Measurements from ENCODE around the gene TMOD2.

DNA sequence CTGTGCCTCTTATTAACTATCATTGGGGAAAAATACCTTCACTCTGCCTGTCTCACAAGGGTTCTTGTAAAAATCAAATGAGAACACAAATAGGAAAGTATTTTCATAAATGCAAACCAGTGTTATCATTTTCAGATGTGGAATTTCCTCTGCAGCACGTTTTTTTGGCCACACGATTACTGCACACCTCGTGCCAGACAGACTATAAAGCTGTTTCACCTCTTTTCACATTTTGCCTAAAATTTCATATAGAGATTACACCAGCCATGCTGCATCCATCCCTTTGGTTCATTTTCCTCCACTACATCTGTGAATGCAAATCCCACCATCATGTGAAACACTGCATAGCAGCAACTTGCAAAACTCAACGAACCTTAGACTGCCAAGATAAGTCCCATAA, 1.2 kb upstream of the TMOD2 start:
- TF ChIP-seq, protein P1, sequence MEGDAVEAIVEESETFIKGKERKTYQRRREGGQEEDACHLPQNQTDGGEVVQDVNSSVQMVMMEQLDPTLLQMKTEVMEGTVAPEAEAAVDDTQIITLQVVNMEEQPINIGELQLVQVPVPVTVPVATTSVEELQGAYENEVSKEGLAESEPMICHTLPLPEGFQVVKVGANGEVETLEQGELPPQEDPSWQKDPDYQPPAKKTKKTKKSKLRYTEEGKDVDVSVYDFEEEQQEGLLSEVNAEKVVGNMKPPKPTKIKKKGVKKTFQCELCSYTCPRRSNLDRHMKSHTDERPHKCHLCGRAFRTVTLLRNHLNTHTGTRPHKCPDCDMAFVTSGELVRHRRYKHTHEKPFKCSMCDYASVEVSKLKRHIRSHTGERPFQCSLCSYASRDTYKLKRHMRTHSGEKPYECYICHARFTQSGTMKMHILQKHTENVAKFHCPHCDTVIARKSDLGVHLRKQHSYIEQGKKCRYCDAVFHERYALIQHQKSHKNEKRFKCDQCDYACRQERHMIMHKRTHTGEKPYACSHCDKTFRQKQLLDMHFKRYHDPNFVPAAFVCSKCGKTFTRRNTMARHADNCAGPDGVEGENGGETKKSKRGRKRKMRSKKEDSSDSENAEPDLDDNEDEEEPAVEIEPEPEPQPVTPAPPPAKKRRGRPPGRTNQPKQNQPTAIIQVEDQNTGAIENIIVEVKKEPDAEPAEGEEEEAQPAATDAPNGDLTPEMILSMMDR (IDR thresholded peaks at IDR 0.05 in 2 of 3, conservative IDR thresholded peaks at IDR 0.05 in 1 of 3; ENCODE audit: borderline replicate concordance in 1 of 3, insufficient read depth in 1 of 3, low read depth in 2 of 3, low read length in 2 of 3): no peak
- TF ChIP-seq EZH2 (IDR thresholded peaks at IDR 0.05) (no peak), YY1 (IDR thresholded peaks at IDR 0.05; ENCODE audit: extremely low read depth, insufficient replicate concordance, low read depth, low read length) (no peak), POLR2AphosphoS5 (IDR thresholded peaks at IDR 0.05; ENCODE audit: low read depth, low read length) (no peak), EZH2phosphoT487 (IDR thresholded peaks at IDR 0.05; ENCODE audit: borderline replicate concordance) (no peak), FOSL1 (IDR thresholded peaks at IDR 0.05; ENCODE audit: low read depth) (no peak), ZNF274 (IDR thresholded peaks at IDR 0.05; ENCODE audit: low read depth, low read length) (no peak), SRF (IDR thresholded peaks at IDR 0.05; ENCODE audit: low read depth) (no peak), RAD21 (IDR thresholded peaks at IDR 0.05; ENCODE audit: low read depth) (no peak), POLR2A (IDR thresholded peaks at IDR 0.05; ENCODE audit: borderline replicate concordance, extremely low read depth, insufficient read depth, insufficient read length) (no peak), ZFX (IDR thresholded peaks at IDR 0.05) (no peak), EGR1 (IDR thresholded peaks at IDR 0.05; ENCODE audit: low read depth) (no peak), SIN3A (IDR thresholded peaks at IDR 0.05; ENCODE audit: low read depth) (no peak)
- TF ChIP-seq, protein P2, sequence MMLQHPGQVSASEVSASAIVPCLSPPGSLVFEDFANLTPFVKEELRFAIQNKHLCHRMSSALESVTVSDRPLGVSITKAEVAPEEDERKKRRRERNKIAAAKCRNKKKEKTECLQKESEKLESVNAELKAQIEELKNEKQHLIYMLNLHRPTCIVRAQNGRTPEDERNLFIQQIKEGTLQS (IDR thresholded peaks at IDR 0.05): no peak
